ENCODE results near the gene OPCML.

DNA sequence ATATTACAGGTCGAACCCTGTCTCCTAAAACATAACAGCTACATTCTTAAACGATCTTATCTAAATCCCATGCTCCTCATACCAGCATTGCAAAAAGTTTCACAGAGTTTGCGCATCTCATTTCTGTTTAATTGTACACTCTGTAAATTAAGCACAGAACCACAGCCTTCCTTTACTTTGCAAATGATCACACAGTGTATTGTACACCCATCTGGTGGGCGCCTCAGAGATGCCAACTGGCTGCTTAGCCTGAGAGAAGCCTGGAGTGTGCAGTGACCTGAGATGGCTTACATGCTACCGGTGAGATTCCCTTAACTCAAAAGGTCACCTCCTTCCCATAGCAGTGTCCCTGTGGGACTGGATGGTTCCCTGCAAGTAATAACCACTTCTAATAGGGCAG, 1077.3 kb downstream of the OPCML start:
- TF ChIP-seq, protein P1, sequence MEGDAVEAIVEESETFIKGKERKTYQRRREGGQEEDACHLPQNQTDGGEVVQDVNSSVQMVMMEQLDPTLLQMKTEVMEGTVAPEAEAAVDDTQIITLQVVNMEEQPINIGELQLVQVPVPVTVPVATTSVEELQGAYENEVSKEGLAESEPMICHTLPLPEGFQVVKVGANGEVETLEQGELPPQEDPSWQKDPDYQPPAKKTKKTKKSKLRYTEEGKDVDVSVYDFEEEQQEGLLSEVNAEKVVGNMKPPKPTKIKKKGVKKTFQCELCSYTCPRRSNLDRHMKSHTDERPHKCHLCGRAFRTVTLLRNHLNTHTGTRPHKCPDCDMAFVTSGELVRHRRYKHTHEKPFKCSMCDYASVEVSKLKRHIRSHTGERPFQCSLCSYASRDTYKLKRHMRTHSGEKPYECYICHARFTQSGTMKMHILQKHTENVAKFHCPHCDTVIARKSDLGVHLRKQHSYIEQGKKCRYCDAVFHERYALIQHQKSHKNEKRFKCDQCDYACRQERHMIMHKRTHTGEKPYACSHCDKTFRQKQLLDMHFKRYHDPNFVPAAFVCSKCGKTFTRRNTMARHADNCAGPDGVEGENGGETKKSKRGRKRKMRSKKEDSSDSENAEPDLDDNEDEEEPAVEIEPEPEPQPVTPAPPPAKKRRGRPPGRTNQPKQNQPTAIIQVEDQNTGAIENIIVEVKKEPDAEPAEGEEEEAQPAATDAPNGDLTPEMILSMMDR (IDR thresholded peaks at IDR 0.05): no peak
- TF ChIP-seq POLR2A (IDR thresholded peaks at IDR 0.05): no peak
- TF ChIP-seq POLR2AphosphoS5 (IDR thresholded peaks at IDR 0.05): no peak

All from transverse colon (tissue), 4 donors.